ENCODE data around the gene IYD.

Gene IYD, protein sequence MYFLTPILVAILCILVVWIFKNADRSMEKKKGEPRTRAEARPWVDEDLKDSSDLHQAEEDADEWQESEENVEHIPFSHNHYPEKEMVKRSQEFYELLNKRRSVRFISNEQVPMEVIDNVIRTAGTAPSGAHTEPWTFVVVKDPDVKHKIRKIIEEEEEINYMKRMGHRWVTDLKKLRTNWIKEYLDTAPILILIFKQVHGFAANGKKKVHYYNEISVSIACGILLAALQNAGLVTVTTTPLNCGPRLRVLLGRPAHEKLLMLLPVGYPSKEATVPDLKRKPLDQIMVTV

GRCh38 chr6:150368762-150369161 is at the start of gene IYD:
IYD (plus strand) TSS chr6:150369012; CDS start chr6:150369032, 20 bp downstream.
- DNase-seq = no peak

- no peak for DNase-seq
Measured at GRCh38 chr6:150319924-150320323, 48.9 kb upstream of the IYD start.

GRCh38 chr6:150320442-150320841 is 48.4 kb upstream of the IYD start:
- DNase-seq = no peak

- no peak for DNase-seq
Measured at GRCh38 chr6:150322466-150322871, 46.3 kb upstream of the IYD start.

DNA sequence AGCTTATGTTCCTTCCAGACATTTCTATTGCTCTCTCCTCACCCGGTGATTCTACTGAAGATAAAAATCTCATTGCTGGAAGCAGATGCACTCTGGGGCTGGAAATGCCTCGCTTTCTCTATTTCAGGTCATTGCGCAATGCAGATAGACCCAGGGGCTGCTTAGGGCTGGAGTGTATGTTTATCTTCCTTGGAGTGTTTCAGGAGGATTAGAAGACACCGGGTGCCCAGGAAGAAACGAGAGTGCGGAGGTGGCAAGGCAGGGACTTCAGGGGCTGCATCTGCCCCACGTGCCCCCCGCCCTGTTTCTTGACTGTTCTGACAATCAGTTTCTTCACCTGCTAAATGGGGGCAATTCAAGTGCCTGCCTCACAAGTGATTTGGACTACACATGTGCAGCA is 45.6 kb upstream of the IYD start:
- no peak for DNase-seq

DNA sequence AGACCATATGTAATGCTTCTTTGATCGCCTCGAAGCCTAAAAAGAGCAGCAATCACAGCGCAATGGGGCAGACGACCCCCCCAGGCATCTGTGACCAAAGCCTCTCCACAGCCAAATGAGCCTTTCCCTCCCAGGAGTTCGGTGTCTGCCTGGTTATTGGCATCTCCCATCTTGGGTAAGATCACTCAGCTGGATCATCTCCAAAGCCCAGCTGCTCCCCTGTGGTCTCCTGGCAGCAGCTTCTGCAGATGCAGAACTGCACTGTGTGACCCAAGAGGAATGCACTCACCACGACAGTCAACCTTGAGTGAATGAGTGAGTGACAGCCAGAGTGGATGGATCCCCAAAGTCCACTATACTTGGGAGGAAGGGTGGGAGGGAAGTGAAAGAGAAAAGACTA is 44.8 kb upstream of the IYD start:
- no peak for DNase-seq

DNA sequence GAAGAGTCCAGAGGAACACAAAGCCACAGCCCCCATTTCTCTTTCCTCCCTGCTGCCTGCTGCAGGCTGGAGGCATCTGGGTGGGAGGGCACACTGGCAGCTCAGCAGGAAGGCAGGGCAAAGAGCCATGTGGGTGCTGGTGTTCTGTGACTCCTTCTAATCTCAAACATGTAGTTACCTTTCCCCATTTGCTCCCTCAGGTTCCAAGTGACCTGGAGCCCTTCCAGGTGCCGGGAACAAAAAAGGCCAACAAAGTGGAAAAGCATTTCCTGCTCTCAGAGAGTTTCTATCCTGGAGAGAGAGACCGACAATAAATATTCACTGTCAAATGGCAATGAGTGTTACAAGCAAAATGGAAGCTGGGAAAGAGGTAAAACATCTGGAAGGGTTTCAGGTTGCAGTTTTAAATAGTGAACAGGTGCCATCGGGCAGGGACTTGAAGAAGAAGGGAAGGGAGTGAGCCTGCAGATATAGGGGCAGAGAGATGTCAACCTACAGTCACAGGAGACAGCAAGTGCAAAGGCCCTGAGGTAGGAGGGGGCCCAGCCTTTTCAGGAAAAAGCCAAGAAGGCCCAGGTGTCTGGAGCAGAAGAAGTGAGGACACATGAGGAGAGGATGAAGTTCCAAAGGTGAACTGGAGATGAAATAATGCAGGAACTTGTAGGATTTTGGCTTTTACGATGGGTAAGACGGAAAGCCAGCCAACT is 43.6 kb upstream of the IYD start:
- DNase-seq = no peak

DNA sequence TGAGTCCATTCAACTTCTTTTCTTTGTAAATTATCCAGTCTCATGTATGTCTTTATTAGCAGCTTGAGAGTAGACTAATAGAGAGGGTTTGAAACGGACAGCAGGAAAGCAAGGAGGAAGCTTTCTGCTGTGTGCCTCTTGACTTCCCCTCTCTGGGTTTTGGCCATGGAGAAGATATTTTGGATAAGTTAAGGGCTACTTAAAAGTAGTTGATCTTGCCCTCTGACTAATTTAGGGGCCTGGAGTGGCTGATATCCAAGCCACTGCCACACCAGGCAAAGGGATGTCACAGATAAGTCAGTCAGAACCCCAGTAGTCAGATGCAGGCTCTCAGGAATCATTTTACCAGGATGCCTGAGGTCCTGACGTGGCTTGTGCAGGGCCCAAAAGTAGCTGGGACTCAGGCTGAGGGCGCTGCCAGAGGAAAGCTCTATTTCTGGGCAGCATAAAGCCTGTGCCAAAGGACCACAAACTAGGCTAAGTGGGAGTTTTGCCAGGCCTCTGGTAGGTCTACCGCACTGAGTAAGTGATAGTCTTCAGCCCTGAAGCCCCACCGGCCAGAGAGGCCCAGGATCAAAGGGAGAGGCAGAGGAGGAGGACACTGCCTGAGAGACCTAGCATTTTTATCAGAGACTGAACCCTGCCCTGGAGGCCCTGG is 41.6 kb upstream of the IYD start:
- no peak for DNase-seq

DNA sequence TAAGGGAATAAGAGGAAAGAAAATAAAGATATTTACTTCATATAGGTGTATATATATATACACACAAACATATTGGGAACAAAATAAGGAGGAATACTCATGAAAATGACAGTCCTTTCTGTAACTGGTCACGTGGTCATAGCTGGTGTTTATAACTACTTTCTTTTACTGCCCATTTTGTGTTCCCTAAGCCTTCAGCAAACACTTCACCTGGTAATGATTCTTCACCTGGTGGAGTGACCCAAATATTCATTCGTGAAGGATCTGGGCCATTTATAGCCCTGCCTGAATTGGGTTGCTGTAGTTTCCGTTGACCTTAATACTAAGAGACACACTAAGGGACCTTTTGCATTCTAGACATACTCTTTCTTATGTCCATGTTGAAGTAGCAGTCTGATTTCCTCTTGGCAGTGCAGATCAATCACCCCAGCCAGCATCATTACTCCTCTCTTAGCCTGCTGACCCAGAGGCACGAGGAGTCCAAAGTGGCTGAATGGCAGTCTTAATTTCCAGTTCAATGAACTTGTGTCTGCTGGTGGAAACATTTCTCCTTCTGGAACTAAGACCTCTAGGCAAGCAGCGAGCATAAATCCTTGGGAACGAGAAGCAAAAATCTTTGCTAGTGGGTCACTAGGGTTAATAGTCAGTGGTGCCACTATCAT is 39.9 kb upstream of the IYD start:
- no peak for DNase-seq

DNA sequence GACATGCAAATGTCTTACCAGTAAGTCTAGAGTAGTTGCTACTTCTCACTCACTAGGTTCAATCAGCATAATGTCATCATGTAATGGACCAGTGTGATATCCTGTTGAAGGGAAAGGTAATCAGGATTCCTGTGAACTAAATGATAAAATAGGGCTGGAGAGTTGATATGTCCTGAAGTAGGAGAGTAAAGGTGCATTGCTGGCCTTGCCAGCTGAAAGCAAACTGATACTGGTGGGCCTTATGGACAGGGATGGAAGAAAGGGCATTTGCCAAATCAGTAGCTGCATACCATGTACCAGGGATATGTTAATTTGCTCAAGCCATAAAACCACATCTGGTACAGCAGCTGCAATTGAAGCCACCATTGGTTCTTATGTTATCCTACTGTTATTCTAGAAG is 37.5 kb upstream of the IYD start:
- DNase-seq = no peak

DNA sequence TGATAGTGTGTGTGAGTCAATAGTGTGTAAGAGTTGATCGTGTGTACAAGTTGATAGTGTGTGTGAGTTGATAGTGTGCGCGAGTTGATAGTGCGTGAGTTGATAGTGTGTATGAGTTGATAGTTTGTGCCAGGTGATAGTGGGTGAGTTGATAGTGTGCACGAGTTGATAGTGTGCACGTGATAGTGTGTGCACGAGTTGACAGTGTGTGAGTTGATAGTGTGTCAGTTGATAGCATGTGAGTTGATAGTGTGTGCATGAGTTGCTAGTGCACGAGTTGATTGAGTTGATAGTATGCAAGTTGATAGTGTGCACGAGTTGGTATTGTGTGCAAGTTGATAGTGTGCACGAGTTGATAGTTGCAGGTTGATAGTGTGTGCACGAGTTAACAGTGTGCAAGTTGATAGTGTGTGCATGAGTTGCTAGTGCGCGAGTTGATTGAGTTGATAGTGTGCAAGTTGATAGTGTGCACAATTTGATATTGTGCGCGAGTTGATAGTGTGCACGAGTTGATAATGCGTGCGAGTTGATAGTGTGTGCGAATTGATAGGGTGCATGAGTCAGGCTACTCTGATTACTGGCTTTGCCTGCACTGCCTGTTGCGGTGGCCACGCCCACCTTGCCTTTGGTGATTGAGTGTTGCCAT is 35.8 kb upstream of the IYD start:
- DNase-seq = no peak

DNA sequence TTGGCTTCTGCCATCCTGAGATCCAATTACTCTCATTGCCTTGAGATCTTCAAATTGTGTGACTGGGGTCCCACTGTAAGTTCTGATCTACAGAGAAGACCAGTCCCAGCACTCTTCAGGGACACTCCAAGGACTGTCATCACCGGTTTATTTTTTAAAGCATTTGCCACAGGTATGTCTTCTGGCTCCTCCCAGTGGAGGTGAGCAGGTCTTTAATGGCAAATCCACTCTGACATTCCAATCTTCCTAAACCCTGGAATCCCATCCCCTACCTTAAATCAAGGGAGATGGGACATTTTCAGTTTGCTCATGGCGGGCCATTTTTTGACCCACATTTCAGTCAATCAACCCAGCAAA is 35.2 kb upstream of the IYD start:
- no peak for DNase-seq

GRCh38 chr6:150334790-150335783 is 33.7 kb upstream of the IYD start:
- DNase-seq = no peak

GRCh38 chr6:150336299-150336698 is 32.5 kb upstream of the IYD start:
- DNase-seq = no peak

DNA sequence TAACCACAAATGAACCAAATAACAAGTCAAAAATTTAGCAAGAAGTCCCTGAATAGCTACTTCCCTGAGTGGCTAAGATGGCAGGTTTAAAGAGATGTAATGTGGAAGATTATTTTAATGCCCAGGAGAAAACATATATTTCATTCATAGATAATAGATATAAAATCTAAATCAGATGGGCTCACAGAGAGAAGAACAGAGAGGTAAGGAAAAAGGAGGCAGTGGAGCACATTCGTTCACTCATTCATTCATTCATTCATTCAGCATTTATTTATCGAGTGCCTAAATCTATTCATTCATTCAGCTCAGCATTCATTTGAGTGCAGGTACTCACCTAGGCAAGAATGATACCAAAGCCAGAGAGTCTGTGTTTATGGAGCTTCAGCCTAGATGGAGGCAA is 32.1 kb upstream of the IYD start:
- no peak for DNase-seq

DNA sequence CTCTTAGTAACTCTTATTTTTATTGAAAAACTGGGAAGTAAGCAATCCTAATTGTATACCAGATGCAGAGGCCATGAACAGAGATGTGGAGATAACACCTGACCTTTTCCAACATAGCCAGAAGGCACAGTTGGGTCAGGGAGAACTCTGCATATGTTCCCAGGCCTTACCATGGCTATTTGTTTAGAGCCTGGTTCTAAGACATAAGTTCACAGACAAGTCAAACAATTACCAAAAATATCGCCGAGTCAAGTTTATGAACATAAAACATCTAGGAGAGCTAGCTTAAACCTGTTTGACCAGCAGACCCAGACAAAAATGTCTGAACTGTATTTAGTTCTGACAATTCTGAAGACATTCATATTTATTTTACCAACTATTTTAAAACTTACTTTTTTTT is 26.7 kb upstream of the IYD start:
- DNase-seq = no peak

DNA sequence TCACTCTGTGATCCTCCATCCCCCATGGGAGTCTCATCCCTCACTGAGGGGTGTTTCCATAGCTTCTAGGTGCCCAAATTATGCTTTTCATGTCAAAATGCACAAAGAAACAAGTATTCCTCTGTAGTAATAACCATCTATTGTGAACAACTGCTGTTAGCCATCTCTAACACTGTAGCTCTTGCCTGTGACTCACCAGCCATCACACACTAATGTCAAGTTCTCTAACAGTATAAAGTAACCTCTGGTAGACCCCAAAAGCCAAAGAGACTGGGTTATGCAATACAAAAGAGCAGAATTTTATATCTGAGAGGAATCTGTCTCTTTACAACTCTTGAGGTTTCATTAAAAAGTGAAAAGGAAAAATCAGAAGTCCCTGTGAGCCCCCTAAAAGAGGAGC is 25.4 kb upstream of the IYD start:
- no peak for DNase-seq

DNA sequence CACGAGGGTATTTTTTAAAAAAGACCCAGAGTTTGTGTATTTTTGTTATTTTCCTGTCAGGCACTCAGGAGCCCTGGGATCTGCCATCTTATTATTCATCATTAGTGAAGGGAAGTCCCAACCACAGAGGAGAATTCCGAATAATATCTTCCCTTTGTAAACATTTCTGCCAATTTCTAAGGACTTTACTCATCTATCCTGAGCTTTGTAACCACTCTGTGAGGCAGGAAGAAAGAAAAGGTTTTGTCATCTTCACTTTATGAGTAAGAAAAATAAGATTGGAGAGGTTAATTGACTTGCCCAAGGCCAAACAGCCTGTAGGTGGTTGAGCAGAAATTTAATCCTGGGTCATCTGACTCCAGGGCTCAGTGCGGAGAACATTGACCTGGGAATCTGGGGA is 23.0 kb upstream of the IYD start:
- DNase-seq = no peak

- no peak for DNase-seq
Measured at GRCh38 chr6:150346346-150346745, 22.5 kb upstream of the IYD start.

DNA sequence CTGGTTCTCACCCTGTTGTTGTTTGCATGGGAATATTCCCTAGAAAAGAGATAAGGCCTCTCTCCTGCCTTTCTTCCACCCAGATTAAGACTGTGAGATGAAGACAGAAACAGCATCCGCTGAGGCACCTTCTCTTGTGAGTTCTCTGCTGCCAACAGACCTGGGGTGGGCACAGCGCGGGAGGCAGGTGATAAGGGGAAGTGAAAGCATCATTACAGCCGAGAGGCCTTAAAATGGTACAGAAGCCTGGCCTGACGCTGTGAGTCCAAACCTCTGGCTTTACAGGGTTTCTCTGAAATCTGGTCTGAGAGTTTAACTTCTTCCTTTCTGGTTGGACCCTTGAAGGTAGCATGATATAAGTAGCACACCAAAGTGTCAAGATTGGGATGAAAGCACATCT is 21.0 kb upstream of the IYD start:
- no peak for DNase-seq

DNA sequence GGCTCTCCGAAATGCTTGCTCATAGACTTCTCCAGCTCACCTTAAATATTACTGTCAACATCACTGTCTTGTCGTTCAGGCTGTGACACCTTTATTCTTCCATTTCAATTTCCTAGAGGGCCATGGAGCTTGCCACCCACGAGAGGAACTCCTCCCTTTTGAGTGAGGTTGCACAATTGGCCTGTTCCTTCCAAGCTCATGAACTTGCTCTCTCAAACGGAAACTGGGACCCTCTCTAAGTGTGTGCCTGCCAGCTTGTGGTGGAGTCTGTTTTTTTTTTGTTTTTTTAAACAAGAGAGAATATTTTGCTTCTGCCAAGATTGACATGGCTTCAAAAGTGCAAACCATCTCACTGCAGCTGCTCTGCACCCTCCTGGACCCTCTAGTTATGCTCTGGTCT is 19.3 kb upstream of the IYD start:
- no peak for DNase-seq
